Upper lobe of left lung (tissue), 6 donors: ENCODE data around the gene DDX39A. TPM values are rescaled to one million over a fixed set of nuclear protein-coding genes. Genes with fewer than 3 reads are reported as not detected.

Experiments
- ATAC-seq, 2 donors: fragments of 200-7000 bp; cut with Tn5 transposase; one replicate each; pipeline ENCODE4 v1.9.1; 2022; ENCODE audit warnings: mild to moderate bottlenecking in 2 of 2, moderate library complexity in 2 of 2; ENCODE audit not compliant: low FRiP score in 2 of 2
- DNase-seq, 2 donors: peaks; one replicate each; pipeline ENCODE4 v3.0.0-alpha.2; 2019 to 2020
- H3K27ac ChIP-seq, 4 donors: fragments of 200-600 bp; sonication (generic); one replicate each; pipeline ENCODE4 v1.5.1; 2016 to 2019
- H3K27me3 ChIP-seq, 4 donors: fragments of 200-600 bp; sonication (generic); one replicate each; pipeline ENCODE4 v1.5.1; 2017 to 2019
- H3K36me3 ChIP-seq, 4 donors: fragments of 200-600 bp; sonication (generic); one replicate each; pipeline ENCODE4 v1.5.1; 2016 to 2019
- H3K4me1 ChIP-seq, 4 donors: fragments of 200-600 bp; sonication (generic); one replicate each; pipeline ENCODE4 v1.5.1; 2018 to 2019
- H3K4me3 ChIP-seq, 4 donors: fragments of 200-600 bp; sonication (generic); one replicate each; pipeline ENCODE4 v1.5.1; 2017 to 2019; ENCODE audit warnings: mild to moderate bottlenecking in 2 of 4, moderate library complexity in 1 of 4
- H3K9me3 ChIP-seq, 4 donors: fragments of 200-600 bp; sonication (generic); one replicate each; pipeline ENCODE4 v1.5.1; 2018 to 2019
- EP300 ChIP-seq, 4 donors: sonication (generic); formaldehyde crosslinking; IDR thresholded peaks; one replicate each; pipeline ENCODE4 v1.5.1; 2017; ENCODE audit warnings: antibody characterized with exemption in 4 of 4, control low read depth in 2 of 4
- POLR2A ChIP-seq, 4 donors: fragments of 450-650 bp; IDR thresholded peaks; one replicate each; pipeline ENCODE4 v1.5.1; 2016 to 2017; ENCODE audit warnings: antibody characterized with exemption in 4 of 4, mild to moderate bottlenecking in 2 of 4
- POLR2AphosphoS5 ChIP-seq, 2 donors: sonication (generic); formaldehyde crosslinking; IDR thresholded peaks; one replicate each; pipeline ENCODE4 v1.5.1; 2017; ENCODE audit warnings: antibody characterized with exemption in 2 of 2
- WGBS, 2 donors: methylation state at CpG; one replicate each; pipeline ENCODE4 v1.1.5; 2017 to 2018; 5-methylcytosine and 5-hydroxymethylcytosine counted together
- total RNA-seq, 6 donors: library from RNA; depleted of rRNA in 4 of 6; stranded (reverse); fragments of >200 nt in 4 of 6; gene quantifications; one replicate each; pipeline versions ENCODE4 v1.1.0 to v1.2.1, GENCODE V29; 2016 to 2021
- TF ChIP-seq, protein P1 (sequence below), 6 experiments: fragments of 450-650 bp in 4 of 6; fragments of 200-600 bp in 2 of 6; sonication (generic) in 2 of 6; IDR thresholded peaks; one replicate each; pipeline ENCODE4 v1.5.1; 2016 to 2019; ENCODE audit warnings: antibody characterized with exemption in 6 of 6
- donor health status: DM: no; HTN: no; CAD: no; lungs with moderate emphysema.
- donor health status: DM: no; HTN: yes; CAD: no; lungs with severe emphysema.

DDX39A gene
- total RNA-seq, 6 donors from 2014 or later = 47.6 to 189 (median 86.0) TPM

GRCh38 chr19:14409146-14410023, 9.8 kb downstream of the DDX39A start:
- DNase-seq (peak in 1 of 2 donors; percentile 80), ATAC-seq (no peak)
- 85 to 93% methylated on average over 26 to 37 of the region's 38 CpGs for WGBS, 2 donors
- H3K27ac ChIP-seq = peak overlapping the region in 2 of 4 donors; percentile 28 to 60
- no peaks in the 10 kb centered on the region for H3K27me3 ChIP-seq
- TF ChIP-seq, protein P1, sequence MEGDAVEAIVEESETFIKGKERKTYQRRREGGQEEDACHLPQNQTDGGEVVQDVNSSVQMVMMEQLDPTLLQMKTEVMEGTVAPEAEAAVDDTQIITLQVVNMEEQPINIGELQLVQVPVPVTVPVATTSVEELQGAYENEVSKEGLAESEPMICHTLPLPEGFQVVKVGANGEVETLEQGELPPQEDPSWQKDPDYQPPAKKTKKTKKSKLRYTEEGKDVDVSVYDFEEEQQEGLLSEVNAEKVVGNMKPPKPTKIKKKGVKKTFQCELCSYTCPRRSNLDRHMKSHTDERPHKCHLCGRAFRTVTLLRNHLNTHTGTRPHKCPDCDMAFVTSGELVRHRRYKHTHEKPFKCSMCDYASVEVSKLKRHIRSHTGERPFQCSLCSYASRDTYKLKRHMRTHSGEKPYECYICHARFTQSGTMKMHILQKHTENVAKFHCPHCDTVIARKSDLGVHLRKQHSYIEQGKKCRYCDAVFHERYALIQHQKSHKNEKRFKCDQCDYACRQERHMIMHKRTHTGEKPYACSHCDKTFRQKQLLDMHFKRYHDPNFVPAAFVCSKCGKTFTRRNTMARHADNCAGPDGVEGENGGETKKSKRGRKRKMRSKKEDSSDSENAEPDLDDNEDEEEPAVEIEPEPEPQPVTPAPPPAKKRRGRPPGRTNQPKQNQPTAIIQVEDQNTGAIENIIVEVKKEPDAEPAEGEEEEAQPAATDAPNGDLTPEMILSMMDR (IDR thresholded peaks at IDR 0.05) = no peak
- TF ChIP-seq POLR2AphosphoS5 (IDR thresholded peaks at IDR 0.05) (no peak), POLR2A (IDR thresholded peaks at IDR 0.05) (no peak), EP300 (IDR thresholded peaks at IDR 0.05) (no peak)
- H3K4me1 ChIP-seq = peaks cover 9 to 61% (median 23%) of the 10 kb centered on the region in 4 donors
- peaks cover 61 to 92% (median 83%) of the 10 kb centered on the region in 4 donors for H3K36me3 ChIP-seq
- H3K9me3 ChIP-seq = no peaks in the 10 kb centered on the region
- no peak overlapping the region for H3K4me3 ChIP-seq

DNA sequence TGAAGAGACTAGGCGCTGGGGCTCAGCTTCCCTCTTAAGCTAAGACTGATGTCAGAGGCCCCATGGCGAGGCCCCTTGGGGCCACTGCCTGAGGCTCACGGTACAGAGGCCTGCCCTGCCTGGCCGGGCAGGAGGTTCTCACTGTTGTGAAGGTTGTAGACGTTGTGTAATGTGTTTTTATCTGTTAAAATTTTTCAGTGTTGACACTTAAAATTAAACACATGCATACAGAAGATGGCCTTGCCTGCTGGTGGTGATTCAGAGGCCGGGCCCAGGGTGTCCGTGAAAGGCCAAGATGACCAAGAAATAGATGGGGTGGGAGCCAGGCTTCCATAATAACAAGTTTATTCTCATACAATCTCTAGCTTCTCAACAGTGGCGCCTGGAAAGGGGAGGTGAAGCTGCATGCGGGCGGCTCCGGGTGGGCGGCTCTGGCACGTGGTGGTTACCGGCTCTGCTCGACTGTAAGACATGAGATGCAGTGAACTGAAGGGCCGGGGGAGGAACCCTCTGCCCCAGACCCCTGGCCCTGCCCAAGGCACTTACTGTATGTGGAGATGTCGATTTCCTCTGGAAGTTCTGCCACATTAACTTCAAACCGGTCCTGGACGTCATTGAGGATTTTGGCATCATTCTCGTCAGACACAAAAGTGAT, 10.5 kb downstream of the DDX39A start:
- DNase-seq (peak in 1 of 2 donors; percentile 80), ATAC-seq (no peak)
- Histone ChIP-seq H3K27me3 (no peaks in the 10 kb centered on the region), H3K4me1 (peaks cover 4 to 53% (median 20%) of the 10 kb centered on the region in 4 donors), H3K36me3 (peaks cover 63 to 99% (median 90%) of the 10 kb centered on the region in 4 donors), H3K27ac (no peak overlapping the region), H3K4me3 (no peak overlapping the region), H3K9me3 (no peaks in the 10 kb centered on the region)
- 84 to 87% methylated on average over 17 to 20 of the region's 20 CpGs for WGBS, 2 donors
- no peak for TF ChIP-seq POLR2A (IDR thresholded peaks at IDR 0.05)
- no peak for TF ChIP-seq POLR2AphosphoS5 (IDR thresholded peaks at IDR 0.05)
- TF ChIP-seq EP300 (IDR thresholded peaks at IDR 0.05) = no peak
- TF ChIP-seq, protein P1 (IDR thresholded peaks at IDR 0.05) = no peak

GRCh38 chr19:14407605-14408484, 11.3 kb downstream of the DDX39A start:
- no peaks in the 10 kb centered on the region for H3K27me3 ChIP-seq
- peak overlapping the region in 1 of 4 donors; percentile 1 for H3K27ac ChIP-seq
- peaks cover 68 to 100% (median 95%) of the 10 kb centered on the region in 4 donors for H3K36me3 ChIP-seq
- no peaks in the 10 kb centered on the region for H3K9me3 ChIP-seq
- ATAC-seq = no peak
- peak in 1 of 2 donors; percentile 76 for DNase-seq
- TF ChIP-seq POLR2AphosphoS5 (IDR thresholded peaks at IDR 0.05) = no peak
- no peak for TF ChIP-seq POLR2A (IDR thresholded peaks at IDR 0.05)
- TF ChIP-seq, protein P1 (IDR thresholded peaks at IDR 0.05) = no peak
- no peak for TF ChIP-seq EP300 (IDR thresholded peaks at IDR 0.05)
- H3K4me3 ChIP-seq = no peak overlapping the region
- H3K4me1 ChIP-seq = peaks cover 0 to 45% (median 19%) of the 10 kb centered on the region in 4 donors
- WGBS, 2 donors = 71 to 76% methylated on average over 18 to 20 of the region's 20 CpGs

GRCh38 chr19:14406645-14407401, 12.3 kb downstream of the DDX39A start:
- DNase-seq = peak in 1 of 2 donors; percentile 66
- peaks cover 61 to 100% (median 93%) of the 10 kb centered on the region in 4 donors for H3K36me3 ChIP-seq
- no peak for ATAC-seq
- peaks cover 0 to 38% (median 15%) of the 10 kb centered on the region in 4 donors for H3K4me1 ChIP-seq
- peak overlapping the region in 1 of 4 donors; percentile 1 for H3K4me3 ChIP-seq
- peak overlapping the region in 2 of 4 donors; percentile 75 to 87 for H3K27ac ChIP-seq
- H3K27me3 ChIP-seq = no peaks in the 10 kb centered on the region
- no peaks in the 10 kb centered on the region for H3K9me3 ChIP-seq
- 89 to 91% methylated on average over 26 to 27 of the region's 27 CpGs for WGBS, 2 donors
- TF ChIP-seq POLR2A (IDR thresholded peaks at IDR 0.05) (no peak), POLR2AphosphoS5 (IDR thresholded peaks at IDR 0.05) (no peak), EP300 (IDR thresholded peaks at IDR 0.05) (no peak)
- TF ChIP-seq, protein P1 (IDR thresholded peaks at IDR 0.05) = no peak
